OCI-LY7 (cell line): Measurements from ENCODE around the gene NWD2.

ENCODE experiments used
- EZH2phosphoT487 ChIP-seq: fragments of 200-600 bp; sonication (generic); IDR thresholded peaks from 2 replicates; pipeline ENCODE4 v1.6.1; 2018; ENCODE audit warnings: low read depth, borderline replicate concordance, mild to moderate bottlenecking, mixed run types, antibody characterized with exemption, low read length, moderate library complexity, mixed read lengths
- TF ChIP-seq, protein P1 (sequence below): fragments of 200-600 bp; sonication (generic); conservative IDR thresholded peaks from 2 replicates; pipeline ENCODE4 v1.5.1; 2014; ENCODE audit warnings: mild to moderate bottlenecking, antibody characterized with exemption, low read length, moderate library complexity, mixed read lengths

DNA sequence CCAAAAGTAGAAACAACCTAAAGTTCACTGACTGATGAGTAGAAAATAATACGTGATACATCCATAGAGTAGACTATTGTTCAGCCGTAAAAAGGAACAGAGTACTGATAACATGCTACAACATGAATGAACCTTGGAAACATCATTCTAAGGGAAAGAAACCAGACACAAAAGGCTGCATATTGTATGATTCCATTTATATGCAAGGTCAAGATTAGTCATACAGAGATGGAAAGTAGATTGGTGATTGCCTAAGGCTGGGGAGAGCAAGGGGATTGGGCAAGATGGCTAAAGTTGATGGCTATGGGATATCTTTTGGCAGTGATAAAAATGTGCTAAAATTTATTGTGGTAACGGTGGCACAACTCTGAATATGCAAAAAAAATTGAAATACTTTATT lies 232.6 kb downstream of the NWD2 start:
- TF ChIP-seq, protein P1, sequence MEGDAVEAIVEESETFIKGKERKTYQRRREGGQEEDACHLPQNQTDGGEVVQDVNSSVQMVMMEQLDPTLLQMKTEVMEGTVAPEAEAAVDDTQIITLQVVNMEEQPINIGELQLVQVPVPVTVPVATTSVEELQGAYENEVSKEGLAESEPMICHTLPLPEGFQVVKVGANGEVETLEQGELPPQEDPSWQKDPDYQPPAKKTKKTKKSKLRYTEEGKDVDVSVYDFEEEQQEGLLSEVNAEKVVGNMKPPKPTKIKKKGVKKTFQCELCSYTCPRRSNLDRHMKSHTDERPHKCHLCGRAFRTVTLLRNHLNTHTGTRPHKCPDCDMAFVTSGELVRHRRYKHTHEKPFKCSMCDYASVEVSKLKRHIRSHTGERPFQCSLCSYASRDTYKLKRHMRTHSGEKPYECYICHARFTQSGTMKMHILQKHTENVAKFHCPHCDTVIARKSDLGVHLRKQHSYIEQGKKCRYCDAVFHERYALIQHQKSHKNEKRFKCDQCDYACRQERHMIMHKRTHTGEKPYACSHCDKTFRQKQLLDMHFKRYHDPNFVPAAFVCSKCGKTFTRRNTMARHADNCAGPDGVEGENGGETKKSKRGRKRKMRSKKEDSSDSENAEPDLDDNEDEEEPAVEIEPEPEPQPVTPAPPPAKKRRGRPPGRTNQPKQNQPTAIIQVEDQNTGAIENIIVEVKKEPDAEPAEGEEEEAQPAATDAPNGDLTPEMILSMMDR: no peak
- no peak for TF ChIP-seq EZH2phosphoT487
